Measurements from ENCODE around the gene KPNA6.
"Not testable (repeated sequence)": the region's sequence is repeated elsewhere in the genome, so short reads cannot be mapped to it uniquely, and the experiment has no call there.

- TF ChIP-seq REST (IDR thresholded peaks at IDR 0.05; ENCODE audit: low read depth, low read length); HDAC6 (IDR thresholded peaks at IDR 0.05; ENCODE audit: unreplicated experiment); STAT1 (conservative IDR thresholded peaks at IDR 0.05); CTCF (IDR thresholded peaks at IDR 0.05 in 2 of 3, conservative IDR thresholded peaks at IDR 0.05 in 1 of 3; ENCODE audit: control insufficient read depth in 2 of 3, extremely low read depth in 1 of 3, insufficient read depth in 1 of 3, low read depth in 3 of 3, low read length in 3 of 3); CHD4 (IDR thresholded peaks at IDR 0.05); PRDM15 (CRISPR knock-in tag; IDR thresholded peaks at IDR 0.05); ETV6 (conservative IDR thresholded peaks at IDR 0.05 in 1 of 2, IDR thresholded peaks at IDR 0.05 in 1 of 2; ENCODE audit: borderline replicate concordance in 1 of 2, low read depth in 1 of 2); YBX1 (IDR thresholded peaks at IDR 0.05); TAF1 (IDR thresholded peaks at IDR 0.05; ENCODE audit: borderline replicate concordance, low read depth, low read length): not testable (repeated sequence)
These were observed 35.4 kb downstream of the KPNA6 start for GRCh38 chr1:32143302-32143695.
